NCI-H146 (cell line): Measurements from ENCODE around the gene ATXN1.
"Not testable (repeated sequence)": the region's sequence is repeated elsewhere in the genome, so short reads cannot be mapped to it uniquely, and the experiment has no call there.

Experiments used
- DNase-seq: peaks from one replicate; lab custom pipeline; 2025; lab: John Stamatoyannopoulos, UW

Gene ATXN1

GRCh38 chr6:16473184-16473907 lies 287.9 kb downstream of the ATXN1 start:
- DNase-seq, result no peak

- DNase-seq, result no peak
These were observed 288.8 kb downstream of the ATXN1 start for GRCh38 chr6:16472349-16473069.

GRCh38 chr6:16471910-16472297 lies 289.4 kb downstream of the ATXN1 start:
- no peak for DNase-seq

GRCh38 chr6:16471222-16471909 lies 289.9 kb downstream of the ATXN1 start:
- DNase-seq, result no peak

- DNase-seq, result no peak
These were observed 290.6 kb downstream of the ATXN1 start for GRCh38 chr6:16470502-16471221.

GRCh38 chr6:16468991-16469615 lies 292.2 kb downstream of the ATXN1 start:
- DNase-seq, result no peak

- no peak for DNase-seq
These were observed 294.3 kb downstream of the ATXN1 start for GRCh38 chr6:16466800-16467553.

GRCh38 chr6:16464045-16464444 lies 297.2 kb downstream of the ATXN1 start:
- no peak for DNase-seq

GRCh38 chr6:16463246-16463645 lies 298.0 kb downstream of the ATXN1 start:
- DNase-seq, result not testable (repeated sequence)

GRCh38 chr6:16461491-16461890 lies 299.8 kb downstream of the ATXN1 start:
- no peak for DNase-seq

GRCh38 chr6:16459472-16459871 lies 301.8 kb downstream of the ATXN1 start:
- not testable (repeated sequence) for DNase-seq

GRCh38 chr6:16452348-16452747 lies 308.9 kb downstream of the ATXN1 start:
- DNase-seq, result no peak

GRCh38 chr6:16450821-16451220 lies 310.4 kb downstream of the ATXN1 start:
- no peak for DNase-seq

- DNase-seq, result no peak
These were observed 311.0 kb downstream of the ATXN1 start for GRCh38 chr6:16450285-16450684.

- DNase-seq, result no peak
These were observed 315.0 kb downstream of the ATXN1 start for GRCh38 chr6:16446273-16446672.

GRCh38 chr6:16442031-16442430 lies 319.2 kb downstream of the ATXN1 start:
- DNase-seq, result no peak

- DNase-seq, result no peak
These were observed 320.0 kb downstream of the ATXN1 start for GRCh38 chr6:16441262-16441661.

GRCh38 chr6:16440636-16441212 lies 320.5 kb downstream of the ATXN1 start:
- DNase-seq, result no peak

- no peak for DNase-seq
These were observed 322.3 kb downstream of the ATXN1 start for GRCh38 chr6:16438718-16439591.

GRCh38 chr6:16437984-16438383 lies 323.3 kb downstream of the ATXN1 start:
- DNase-seq, result no peak
